RPMI7951 (cell line): Measurements from ENCODE around the gene NKTR. TPM values are rescaled to one million over a fixed set of nuclear protein-coding genes. Genes with fewer than 3 reads are reported as not detected.
A peak's percentile ranks its signal among the peaks of the same experiment; 100 is the strongest.
"Not testable (repeated sequence)": the region's sequence is repeated elsewhere in the genome, so short reads cannot be mapped to it uniquely, and the experiment has no call there.

Experiments
- DNase-seq: peaks from one replicate; pipeline ENCODE4 v3.0.0-alpha.2; 2012; ENCODE audit warnings: low read depth
- total RNA-seq: library from RNA; depleted of rRNA; stranded (reverse); fragments of >200 nt; shearing (Covaris generic); gene quantifications from 2 replicates; pipeline ENCODE4 v1.2.3, GENCODE V29; 2014

The NKTR gene
- total RNA-seq, 1 experiment from 2014 or later, result 28.0 TPM

- no peak for DNase-seq
Measured at GRCh38 chr3:42595682-42596081, 4.8 kb upstream of the NKTR start.

GRCh38 chr3:42597098-42597497, 3.4 kb upstream of the NKTR start:
- DNase-seq, result not testable (repeated sequence)

- DNase-seq, result peak; percentile 81
Measured at GRCh38 chr3:42600958-42601675, 631 bp downstream of the NKTR start.

GRCh38 chr3:42601896-42602581, 1.6 kb downstream of the NKTR start:
- DNase-seq, result peak; percentile 23

DNA sequence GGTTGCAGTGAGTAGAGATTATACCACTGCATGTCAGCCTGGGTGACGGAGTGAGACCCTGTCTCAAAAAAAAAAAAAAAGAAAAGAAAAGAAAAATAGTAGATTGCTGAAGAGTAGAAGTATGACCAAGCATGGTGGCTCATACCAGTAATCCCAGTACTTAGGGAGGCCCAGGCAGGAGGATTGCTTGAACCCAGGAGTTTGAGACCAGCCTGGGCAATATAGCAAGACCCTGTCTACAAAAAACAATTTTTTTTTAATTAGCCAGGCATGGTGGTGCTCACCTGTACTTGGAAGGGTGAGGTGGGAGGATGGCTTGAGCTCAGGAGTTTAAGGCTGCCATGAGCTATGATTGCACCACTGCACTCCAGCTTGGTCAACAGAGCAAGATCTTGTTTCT, 2.5 kb downstream of the NKTR start:
- DNase-seq, result no peak

DNA sequence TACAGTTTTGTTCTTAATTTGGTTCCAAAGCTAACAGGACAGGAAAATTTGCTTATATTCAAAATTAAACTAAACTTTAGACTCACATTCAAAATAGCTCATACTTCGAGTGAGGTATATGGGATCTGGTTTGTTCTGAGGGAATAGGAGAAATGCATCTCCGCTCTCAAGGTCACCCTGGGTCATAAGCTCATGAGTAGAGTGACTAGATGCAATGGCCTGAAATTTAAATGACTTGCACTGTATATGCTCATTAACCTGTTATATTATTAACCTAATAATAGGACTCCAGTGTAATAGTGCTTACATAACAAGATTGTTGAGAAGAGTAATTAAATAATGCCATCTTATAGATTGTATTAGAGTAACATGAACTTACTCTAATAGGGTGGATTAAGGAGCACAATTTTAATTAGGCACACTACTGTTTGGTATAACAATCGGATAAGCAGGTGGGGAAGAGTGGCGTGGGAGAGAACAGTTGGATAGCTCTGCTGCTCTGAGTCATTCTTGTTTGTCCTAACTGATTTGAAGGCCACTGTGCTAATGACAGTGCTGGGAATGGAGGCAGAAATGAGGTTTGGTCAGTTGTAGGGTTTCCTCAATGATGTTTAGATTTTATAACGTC, 5.2 kb downstream of the NKTR start:
- no peak for DNase-seq

DNA sequence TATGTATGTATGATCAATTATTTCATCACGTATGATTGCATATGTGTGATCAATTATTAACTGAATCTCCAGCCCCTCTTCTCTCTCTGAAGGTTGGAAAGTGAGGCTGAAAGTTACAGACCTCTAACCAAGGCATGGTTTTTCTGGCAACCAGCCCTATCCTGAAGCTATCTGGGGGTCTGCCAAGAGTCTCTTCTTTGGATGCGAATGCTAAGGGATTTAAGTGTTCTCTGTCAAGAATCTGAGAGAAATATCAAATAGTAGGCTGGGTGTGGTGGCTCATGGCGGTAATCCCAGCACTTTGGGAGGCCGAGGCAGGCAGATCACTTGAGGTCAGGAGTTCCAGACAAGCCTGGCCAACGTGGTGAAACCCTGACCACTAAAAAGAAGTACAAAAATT, 8.1 kb downstream of the NKTR start:
- DNase-seq, result peak; percentile 72

DNA sequence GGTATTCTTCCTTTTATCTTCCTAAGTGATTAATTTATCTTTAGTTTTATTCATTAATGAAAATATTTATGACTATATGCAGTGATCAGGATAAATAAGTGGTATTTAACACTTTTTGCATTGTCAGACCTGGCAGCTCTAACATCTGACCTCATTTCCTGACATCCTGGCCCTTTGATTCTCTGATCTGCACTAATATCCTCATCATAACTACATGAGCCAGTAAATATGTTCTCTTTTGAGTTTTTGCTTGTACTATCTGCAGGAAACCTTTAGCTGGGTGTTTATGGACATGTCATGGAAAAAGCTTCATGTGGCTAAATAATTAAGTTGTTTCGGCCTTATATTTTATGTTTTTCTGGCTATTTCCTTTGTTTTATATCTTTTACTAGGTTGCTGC, 10.5 kb downstream of the NKTR start:
- no peak for DNase-seq

DNA sequence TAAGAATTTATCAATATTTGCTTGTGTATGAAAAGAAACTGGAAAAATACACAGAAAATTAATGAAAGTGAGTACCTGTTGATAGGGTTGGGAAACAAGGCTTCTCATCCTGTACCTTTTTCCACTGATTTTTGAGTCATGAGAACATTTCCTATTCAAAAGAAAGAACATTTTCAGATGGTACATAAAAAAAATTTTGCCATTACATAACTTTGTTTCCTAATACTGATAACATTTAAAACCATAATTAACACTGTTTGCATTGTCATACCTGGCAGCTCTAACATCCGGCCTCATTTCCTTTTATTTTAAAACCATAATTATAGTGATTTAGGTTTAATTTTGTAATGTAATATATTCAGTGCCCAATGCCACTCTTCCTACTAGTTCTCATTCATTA, 11.7 kb downstream of the NKTR start:
- DNase-seq, result no peak

DNA sequence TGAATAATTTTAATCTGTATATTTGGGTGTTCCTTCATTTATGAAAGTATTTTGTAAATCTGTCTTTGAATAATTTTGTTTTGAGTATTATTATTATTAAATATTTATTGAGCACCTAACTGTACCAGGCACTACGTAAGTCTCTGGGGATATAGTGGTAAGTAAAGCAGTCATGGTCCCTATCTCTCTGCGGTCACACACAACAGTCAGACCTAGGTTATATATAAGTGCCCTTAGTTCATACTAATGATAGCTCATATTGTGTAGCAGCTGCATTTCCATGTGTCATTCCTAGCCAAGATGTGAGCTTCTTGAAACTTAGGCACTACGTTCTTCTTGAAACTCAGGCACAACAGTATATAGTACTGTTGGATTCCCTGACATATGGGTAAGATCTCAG, 12.4 kb downstream of the NKTR start:
- DNase-seq, result no peak

GRCh38 chr3:42613462-42613861, 13.0 kb downstream of the NKTR start:
- peak; percentile 10 for DNase-seq

- no peak for DNase-seq
Measured at GRCh38 chr3:42631620-42632019, 31.1 kb downstream of the NKTR start.

GRCh38 chr3:42632146-42632545, 31.7 kb downstream of the NKTR start:
- no peak for DNase-seq

- no peak for DNase-seq
Measured at GRCh38 chr3:42633544-42633943, 33.1 kb downstream of the NKTR start.

GRCh38 chr3:42635111-42635510, 34.6 kb downstream of the NKTR start:
- peak; percentile 41 for DNase-seq

DNA sequence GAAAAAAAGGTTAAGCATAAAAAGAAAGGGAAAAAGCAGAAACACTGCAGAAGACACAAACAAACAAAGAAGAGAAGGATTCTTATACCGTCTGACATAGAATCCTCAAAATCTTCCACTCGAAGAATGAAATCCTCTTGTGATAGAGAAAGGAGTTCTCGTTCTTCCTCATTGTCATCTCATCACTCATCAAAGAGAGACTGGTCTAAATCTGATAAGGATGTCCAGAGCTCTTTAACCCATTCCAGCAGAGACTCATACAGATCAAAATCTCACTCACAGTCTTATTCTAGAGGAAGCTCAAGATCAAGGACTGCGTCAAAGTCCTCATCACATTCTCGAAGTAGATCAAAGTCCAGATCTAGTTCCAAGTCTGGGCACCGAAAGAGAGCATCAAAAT, 36.5 kb downstream of the NKTR start:
- DNase-seq, result no peak

DNA sequence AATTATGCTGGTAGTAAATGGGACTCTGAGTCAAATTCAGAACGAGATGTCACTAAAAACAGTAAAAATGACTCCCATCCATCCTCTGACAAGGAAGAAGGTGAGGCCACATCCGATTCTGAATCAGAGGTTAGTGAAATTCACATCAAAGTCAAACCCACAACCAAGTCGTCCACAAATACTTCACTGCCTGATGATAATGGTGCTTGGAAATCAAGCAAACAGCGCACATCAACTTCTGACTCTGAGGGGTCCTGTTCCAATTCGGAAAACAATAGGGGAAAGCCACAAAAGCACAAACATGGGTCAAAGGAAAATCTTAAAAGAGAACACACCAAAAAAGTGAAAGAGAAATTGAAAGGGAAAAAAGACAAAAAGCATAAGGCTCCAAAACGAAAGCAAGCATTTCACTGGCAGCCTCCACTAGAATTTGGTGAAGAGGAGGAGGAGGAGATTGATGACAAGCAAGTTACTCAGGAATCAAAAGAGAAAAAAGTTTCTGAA, 37.9 kb downstream of the NKTR start:
- DNase-seq, result no peak

DNA sequence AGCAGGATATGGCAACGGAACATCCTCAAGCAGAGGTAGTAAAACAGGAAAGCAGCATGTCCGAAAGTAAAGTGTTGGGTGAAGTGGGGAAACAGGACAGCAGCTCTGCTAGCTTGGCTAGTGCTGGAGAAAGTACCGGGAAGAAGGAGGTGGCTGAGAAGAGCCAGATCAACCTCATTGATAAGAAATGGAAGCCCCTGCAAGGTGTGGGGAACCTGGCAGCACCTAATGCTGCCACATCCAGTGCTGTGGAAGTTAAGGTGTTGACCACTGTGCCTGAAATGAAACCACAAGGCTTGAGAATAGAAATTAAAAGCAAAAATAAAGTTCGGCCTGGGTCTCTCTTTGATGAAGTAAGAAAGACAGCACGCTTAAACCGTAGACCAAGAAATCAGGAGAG, 38.7 kb downstream of the NKTR start:
- DNase-seq, result no peak

- DNase-seq, result no peak
Measured at GRCh38 chr3:42640129-42640528, 39.6 kb downstream of the NKTR start.

DNA sequence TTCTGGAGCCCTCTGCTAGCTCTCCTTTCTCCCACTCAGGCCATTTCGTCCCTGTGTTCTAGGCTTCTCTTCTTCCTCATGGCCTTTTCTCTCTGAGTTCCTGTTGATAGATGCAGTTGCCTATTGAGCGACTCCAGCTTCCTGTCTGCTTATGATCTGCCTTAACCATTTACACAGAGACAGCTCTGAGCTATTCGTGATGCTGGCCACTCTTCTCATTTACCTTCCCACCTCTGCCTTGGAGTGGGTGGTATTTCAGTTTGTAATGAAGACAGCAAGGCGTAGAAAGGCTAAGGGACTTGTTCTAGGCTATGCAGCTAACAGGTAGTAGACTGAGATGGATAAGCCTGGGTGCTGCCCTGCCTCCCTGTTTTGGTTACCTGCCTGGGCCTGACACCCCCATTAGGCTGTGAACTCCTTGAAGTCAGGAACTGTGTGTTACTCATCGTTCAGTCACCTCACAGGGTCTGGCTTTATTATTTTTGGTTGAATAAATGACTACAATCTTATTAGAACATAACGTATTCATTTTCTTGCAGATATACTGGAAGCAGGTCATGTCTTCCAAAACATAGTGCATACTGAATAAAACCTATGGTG, 40.4 kb downstream of the NKTR start:
- DNase-seq, result no peak

GRCh38 chr3:42647821-42648459, 47.5 kb downstream of the NKTR start:
- no peak for DNase-seq

GRCh38 chr3:42649006-42649405, 48.5 kb downstream of the NKTR start:
- no peak for DNase-seq
